GM12892 (cell line): ENCODE results near the gene LRP3.

ENCODE experiments used
- POLR2A ChIP-seq: IDR thresholded peaks from 2 replicates; pipeline ENCODE4 v1.6.1; 2011; ENCODE audit warnings: low read depth, low read length, control low read depth
- POLR2AphosphoS5 ChIP-seq: IDR thresholded peaks from 2 replicates; pipeline ENCODE4 v1.6.1; 2011; ENCODE audit warnings: low read depth, low read length, control low read depth

GRCh38 chr19:33219261-33219815 lies 25.2 kb downstream of the LRP3 start:
- TF ChIP-seq POLR2A = no peak
- no peak for TF ChIP-seq POLR2AphosphoS5
